Stimulated activated CD8-positive, alpha-beta memory T cell treated with anti-CD3 and anti-CD28 coated beads, Interleukin-12 subunit alpha, Interleukin-12 subunit beta, amount 100 ng/mL, for 24 hours (primary cell): ENCODE data around the gene PSMD1.
A peak's percentile ranks its signal among the peaks of the same experiment; 100 is the strongest.

Experiments
- DNase-seq: peaks from one replicate; pipeline ENCODE4 v3.0.0-alpha.2; 2020; ENCODE audit errors: extremely low read depth

Gene PSMD1

GRCh38 chr2:231036131-231036530, 20.5 kb upstream of the PSMD1 start:
- no peak for DNase-seq

- DNase-seq: no peak
These were observed 20.0 kb upstream of the PSMD1 start for GRCh38 chr2:231036578-231037106.

- no peak for DNase-seq
These were observed 19.4 kb upstream of the PSMD1 start, which contains the start of gene C2orf72 for GRCh38 chr2:231037202-231037730. C2orf72 (plus strand) TSS chr2:231037523; CDS start chr2:231037566, 43 bp downstream.

- no peak for DNase-seq
These were observed 18.8 kb upstream of the PSMD1 start for GRCh38 chr2:231037731-231038482.

GRCh38 chr2:231038483-231039293, 18.0 kb upstream of the PSMD1 start:
- no peak for DNase-seq

- no peak for DNase-seq
These were observed 17.4 kb upstream of the PSMD1 start for GRCh38 chr2:231039294-231039664.

GRCh38 chr2:231039821-231040364, 16.8 kb upstream of the PSMD1 start:
- DNase-seq: no peak

GRCh38 chr2:231041061-231041689, 15.5 kb upstream of the PSMD1 start:
- no peak for DNase-seq

- DNase-seq: no peak
These were observed 12.9 kb upstream of the PSMD1 start for GRCh38 chr2:231043796-231044195.

- no peak for DNase-seq
These were observed 9.8 kb upstream of the PSMD1 start for GRCh38 chr2:231046916-231047273.

- no peak for DNase-seq
These were observed 9.3 kb upstream of the PSMD1 start for GRCh38 chr2:231047274-231047922.

GRCh38 chr2:231047923-231048915, 8.4 kb upstream of the PSMD1 start:
- no peak for DNase-seq

- DNase-seq: no peak
These were observed 7.2 kb upstream of the PSMD1 start for GRCh38 chr2:231049286-231050017.

- no peak for DNase-seq
These were observed 6.4 kb upstream of the PSMD1 start for GRCh38 chr2:231050018-231050901.

GRCh38 chr2:231051116-231051515, 5.6 kb upstream of the PSMD1 start:
- no peak for DNase-seq

- DNase-seq: peak; percentile 56
These were observed 3.9 kb upstream of the PSMD1 start for GRCh38 chr2:231052494-231053451.

GRCh38 chr2:231053846-231054245, 2.8 kb upstream of the PSMD1 start:
- no peak for DNase-seq
